ENCODE measurements around the gene MAPK4. TPM values are rescaled to one million over a fixed set of nuclear protein-coding genes. Genes with fewer than 3 reads are reported as not detected.

The MAPK4 gene
- total RNA-seq, 5 donors from 2014 or later (not counting 1 experiment from before 2014, with no cell fraction given), result 0.06 TPM; not detected in 4

Other genes starting within 250 kb of the MAPK4 start
- gene SKA1, start 185.0 kb upstream of the MAPK4 start, total RNA-seq, result 1 to 10 TPM in 2 of 5 donors, under 1 TPM in 3; 0.39 to 1.5 (median 0.70) TPM